Measurements from ENCODE around the gene TSPEAR.
"Not testable (repeated sequence)": the region's sequence is repeated elsewhere in the genome, so short reads cannot be mapped to it uniquely, and the experiment has no call there.

DNA sequence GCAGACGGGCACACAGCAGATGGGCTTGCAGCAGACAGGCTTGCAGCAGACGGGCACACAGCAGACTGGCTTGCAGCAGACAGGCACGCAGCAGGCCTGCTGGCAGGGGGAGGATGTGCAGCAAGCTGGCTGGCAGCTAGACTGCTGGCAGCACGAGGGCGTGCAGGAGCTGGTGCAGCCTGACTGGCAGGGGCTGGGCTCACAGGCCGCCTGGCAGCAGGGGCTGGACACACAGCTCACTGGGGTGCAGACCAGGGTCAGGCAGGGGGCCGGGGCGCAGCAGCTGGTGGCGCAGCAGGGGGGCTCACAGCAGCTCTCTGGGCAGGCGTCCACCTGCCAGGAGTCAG lies 153.1 kb downstream of the TSPEAR start:
- TF ChIP-seq, protein P1, sequence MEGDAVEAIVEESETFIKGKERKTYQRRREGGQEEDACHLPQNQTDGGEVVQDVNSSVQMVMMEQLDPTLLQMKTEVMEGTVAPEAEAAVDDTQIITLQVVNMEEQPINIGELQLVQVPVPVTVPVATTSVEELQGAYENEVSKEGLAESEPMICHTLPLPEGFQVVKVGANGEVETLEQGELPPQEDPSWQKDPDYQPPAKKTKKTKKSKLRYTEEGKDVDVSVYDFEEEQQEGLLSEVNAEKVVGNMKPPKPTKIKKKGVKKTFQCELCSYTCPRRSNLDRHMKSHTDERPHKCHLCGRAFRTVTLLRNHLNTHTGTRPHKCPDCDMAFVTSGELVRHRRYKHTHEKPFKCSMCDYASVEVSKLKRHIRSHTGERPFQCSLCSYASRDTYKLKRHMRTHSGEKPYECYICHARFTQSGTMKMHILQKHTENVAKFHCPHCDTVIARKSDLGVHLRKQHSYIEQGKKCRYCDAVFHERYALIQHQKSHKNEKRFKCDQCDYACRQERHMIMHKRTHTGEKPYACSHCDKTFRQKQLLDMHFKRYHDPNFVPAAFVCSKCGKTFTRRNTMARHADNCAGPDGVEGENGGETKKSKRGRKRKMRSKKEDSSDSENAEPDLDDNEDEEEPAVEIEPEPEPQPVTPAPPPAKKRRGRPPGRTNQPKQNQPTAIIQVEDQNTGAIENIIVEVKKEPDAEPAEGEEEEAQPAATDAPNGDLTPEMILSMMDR (conservative IDR thresholded peaks at IDR 0.05; ENCODE audit: low read length), result not testable (repeated sequence)
- not testable (repeated sequence) for TF ChIP-seq EZH2phosphoT487 (IDR thresholded peaks at IDR 0.05; ENCODE audit: borderline replicate concordance, low read depth, low read length)

All from OCI-LY7 (cell line).